H1 (cell line): ENCODE results near the gene EFHD1.

ENCODE experiments used
- BACH1 ChIP-seq: IDR thresholded peaks from 2 replicates; pipeline ENCODE4 v1.6.1; 2012; ENCODE audit warnings: low read length, improper control_type of control experiment
- BRCA1 ChIP-seq: IDR thresholded peaks from 2 replicates; pipeline ENCODE4 v1.6.1; 2012; ENCODE audit warnings: low read depth, low read length, improper control_type of control experiment
- CEBPB ChIP-seq: IDR thresholded peaks from 2 replicates; pipeline ENCODE4 v1.6.1; 2012; ENCODE audit warnings: low read depth, low read length
- CHD2 ChIP-seq: IDR thresholded peaks from 2 replicates; pipeline ENCODE4 v1.6.1; 2012; ENCODE audit warnings: low read length, improper control_type of control experiment
- CTCF ChIP-seq, 3 experiments: IDR thresholded peaks; 1 replicate in 2 of 3; 2 replicates in 1 of 3; pipeline versions ENCODE4 v1.5.1 to v1.6.1; 2011; ENCODE audit warnings: low read length in 3 of 3, mild to moderate bottlenecking in 3 of 3, inconsistent platforms in 2 of 3, low read depth in 1 of 3, moderate library complexity in 1 of 3; ENCODE audit not compliant: insufficient read depth in 1 of 3; ENCODE audit errors: control extremely low read depth in 1 of 3
- EGR1 ChIP-seq: IDR thresholded peaks from 2 replicates; pipeline ENCODE4 v1.6.1; 2011; ENCODE audit warnings: low read depth, low read length, borderline replicate concordance
- EZH2 ChIP-seq: fragments of 200-600 bp; sonication (generic); IDR thresholded peaks from 2 replicates; pipeline ENCODE4 v1.7.1; 2012; ENCODE audit warnings: low read depth, mild to moderate bottlenecking, moderate library complexity, low read length, inconsistent platforms; ENCODE audit not compliant: severe bottlenecking
- SIX5 ChIP-seq: IDR thresholded peaks from 2 replicates; pipeline ENCODE4 v1.6.1; 2011; ENCODE audit warnings: mild to moderate bottlenecking, low read depth, low read length

- TF ChIP-seq CTCF (IDR thresholded peaks at IDR 0.05; ENCODE audit: control extremely low read depth in 1 of 3, insufficient read depth in 1 of 3, low read depth in 1 of 3, low read length in 3 of 3) (no peak), EZH2 (no peak), EGR1 (no peak), BACH1 (no peak), CEBPB (no peak), SIX5 (no peak), BRCA1 (no peak), CHD2 (no peak)
Measured at GRCh38 chr2:232667989-232668583, 34.7 kb downstream of the EFHD1 start.
